ENCODE measurements around the gene PIEZO1.
"Not testable (repeated sequence)": the region's sequence is repeated elsewhere in the genome, so short reads cannot be mapped to it uniquely, and the experiment has no call there.

The PIEZO1 gene

GRCh38 chr16:88805340-88805715 is 20.3 kb upstream of the PIEZO1 start:
- DNase-seq (ENCODE audit: low read depth in 3 of 3): no peak

GRCh38 chr16:88804552-88805339 is 19.7 kb upstream of the PIEZO1 start:
- no peak for DNase-seq (ENCODE audit: low read depth in 3 of 3)

- no peak for DNase-seq (ENCODE audit: low read depth in 3 of 3)
Measured at GRCh38 chr16:88804173-88804551, 19.1 kb upstream of the PIEZO1 start.

- DNase-seq (ENCODE audit: low read depth in 3 of 3): peak in 2 of 3 donors; percentile 74 to 83
Measured at GRCh38 chr16:88803264-88803987, 18.4 kb upstream of the PIEZO1 start, which contains the start of gene CDT1. TSS of gene CDT1 (plus strand) at chr16:88803789. CDS start at chr16:88803832, 43 bp downstream.

GRCh38 chr16:88800277-88800592 is 15.2 kb upstream of the PIEZO1 start:
- DNase-seq (ENCODE audit: low read depth in 3 of 3): no peak

GRCh38 chr16:88799569-88800276 is 14.7 kb upstream of the PIEZO1 start:
- DNase-seq (ENCODE audit: low read depth in 3 of 3): no peak

- DNase-seq (ENCODE audit: low read depth in 3 of 3): no peak
Measured at GRCh38 chr16:88798772-88799455, 13.9 kb upstream of the PIEZO1 start.

- no peak for DNase-seq (ENCODE audit: low read depth in 3 of 3)
Measured at GRCh38 chr16:88798073-88798472, 13.1 kb upstream of the PIEZO1 start.

- no peak for DNase-seq (ENCODE audit: low read depth in 3 of 3)
Measured at GRCh38 chr16:88796278-88796677, 11.3 kb upstream of the PIEZO1 start.

GRCh38 chr16:88793251-88793954 is 8.4 kb upstream of the PIEZO1 start:
- DNase-seq (ENCODE audit: low read depth in 3 of 3): no peak

GRCh38 chr16:88792668-88793250 is 7.7 kb upstream of the PIEZO1 start:
- no peak for DNase-seq (ENCODE audit: low read depth in 3 of 3)

- no peak for DNase-seq (ENCODE audit: low read depth in 3 of 3)
Measured at GRCh38 chr16:88792078-88792550, 7.1 kb upstream of the PIEZO1 start.

GRCh38 chr16:88790312-88791211 is 5.5 kb upstream of the PIEZO1 start:
- DNase-seq (ENCODE audit: low read depth in 3 of 3): no peak

GRCh38 chr16:88789594-88789993 is 4.6 kb upstream of the PIEZO1 start:
- DNase-seq (ENCODE audit: low read depth in 3 of 3): no peak

- not testable (repeated sequence) for DNase-seq (ENCODE audit: low read depth in 3 of 3)
Measured at GRCh38 chr16:88788749-88789148, 3.7 kb upstream of the PIEZO1 start.

- no peak for DNase-seq (ENCODE audit: low read depth in 3 of 3)
Measured at GRCh38 chr16:88787579-88788314, 2.7 kb upstream of the PIEZO1 start.

- no peak for DNase-seq (ENCODE audit: low read depth in 3 of 3)
Measured at GRCh38 chr16:88784856-88785105, 239 bp downstream of the PIEZO1 start.

- DNase-seq (ENCODE audit: low read depth in 3 of 3): no peak
Measured at GRCh38 chr16:88784074-88784855, 755 bp downstream of the PIEZO1 start.
